Mesodermal cell (in vitro differentiated cells): ENCODE data around the gene CSNK1G1.
"Not testable (repeated sequence)": the region's sequence is repeated elsewhere in the genome, so short reads cannot be mapped to it uniquely, and the experiment has no call there.

ENCODE experiments used
- H3K27ac ChIP-seq: 2 replicates; pipeline ENCODE4 v1.7.0; 2013; ENCODE audit warnings: mild to moderate bottlenecking, low read depth, low read length, moderate library complexity; ENCODE audit not compliant: severe bottlenecking
- H3K36me3 ChIP-seq: 2 replicates; pipeline ENCODE4 v1.7.1; 2013; ENCODE audit warnings: mild to moderate bottlenecking, low read length, moderate library complexity; ENCODE audit not compliant: control insufficient read depth, insufficient read depth
- H3K4me1 ChIP-seq: one replicate; pipeline ENCODE4 v1.7.1; 2013; ENCODE audit warnings: mild to moderate bottlenecking, low read length; ENCODE audit not compliant: insufficient read depth, control insufficient read depth, poor library complexity, severe bottlenecking
- H3K4me3 ChIP-seq: 2 replicates; pipeline ENCODE4 v1.7.0; 2013; ENCODE audit warnings: low read length, control low read depth, mild to moderate bottlenecking; ENCODE audit not compliant: insufficient read depth, poor library complexity, severe bottlenecking; ENCODE audit errors: extremely low read depth
- H3K9me3 ChIP-seq: 2 replicates; pipeline ENCODE4 v1.7.1; 2013; ENCODE audit warnings: mild to moderate bottlenecking, low read length, moderate library complexity; ENCODE audit not compliant: control insufficient read depth
- WGBS, 2 experiments: methylation state at CpG; one replicate each; pipeline ENCODE4 v1.1.5; 2013; ENCODE audit warnings: missing lambda C conversion rate in 2 of 2; ENCODE audit not compliant: insufficient coverage in 2 of 2; 5-methylcytosine and 5-hydroxymethylcytosine counted together

CSNK1G1 gene

GRCh38 chr15:64132217-64132616, 223.8 kb downstream of the CSNK1G1 start:
- H3K9me3 ChIP-seq = no peaks in the 10 kb centered on the region

GRCh38 chr15:64131547-64131946, 224.4 kb downstream of the CSNK1G1 start:
- no peaks in the 10 kb centered on the region for H3K4me1 ChIP-seq
- WGBS, 2 experiments = 97 to 100% methylated on average over 6 of the region's 7 CpGs
- no peak overlapping the region for H3K27ac ChIP-seq
- H3K9me3 ChIP-seq = no peaks in the 10 kb centered on the region
- peaks cover 87% of the 10 kb centered on the region for H3K36me3 ChIP-seq
- H3K4me3 ChIP-seq = no peak overlapping the region

More at GRCh38 chr15:64132217-64132616, 223.8 kb downstream of the CSNK1G1 start:
- WGBS, 2 experiments = 95 to 100% methylated on average over 3 of the region's 4 CpGs
- Histone ChIP-seq H3K27ac (no peak overlapping the region), H3K4me1 (no peaks in the 10 kb centered on the region), H3K4me3 (no peak overlapping the region), H3K36me3 (peaks cover 87% of the 10 kb centered on the region)

GRCh38 chr15:64130159-64130558, 225.8 kb downstream of the CSNK1G1 start:
- Histone ChIP-seq H3K9me3 (no peaks in the 10 kb centered on the region), H3K4me1 (no peaks in the 10 kb centered on the region), H3K27ac (no peak overlapping the region), H3K4me3 (no peak overlapping the region), H3K36me3 (peaks cover 89% of the 10 kb centered on the region)
- 94 to 100% methylated on average over 2 of the region's 3 CpGs for WGBS, 2 experiments

DNA sequence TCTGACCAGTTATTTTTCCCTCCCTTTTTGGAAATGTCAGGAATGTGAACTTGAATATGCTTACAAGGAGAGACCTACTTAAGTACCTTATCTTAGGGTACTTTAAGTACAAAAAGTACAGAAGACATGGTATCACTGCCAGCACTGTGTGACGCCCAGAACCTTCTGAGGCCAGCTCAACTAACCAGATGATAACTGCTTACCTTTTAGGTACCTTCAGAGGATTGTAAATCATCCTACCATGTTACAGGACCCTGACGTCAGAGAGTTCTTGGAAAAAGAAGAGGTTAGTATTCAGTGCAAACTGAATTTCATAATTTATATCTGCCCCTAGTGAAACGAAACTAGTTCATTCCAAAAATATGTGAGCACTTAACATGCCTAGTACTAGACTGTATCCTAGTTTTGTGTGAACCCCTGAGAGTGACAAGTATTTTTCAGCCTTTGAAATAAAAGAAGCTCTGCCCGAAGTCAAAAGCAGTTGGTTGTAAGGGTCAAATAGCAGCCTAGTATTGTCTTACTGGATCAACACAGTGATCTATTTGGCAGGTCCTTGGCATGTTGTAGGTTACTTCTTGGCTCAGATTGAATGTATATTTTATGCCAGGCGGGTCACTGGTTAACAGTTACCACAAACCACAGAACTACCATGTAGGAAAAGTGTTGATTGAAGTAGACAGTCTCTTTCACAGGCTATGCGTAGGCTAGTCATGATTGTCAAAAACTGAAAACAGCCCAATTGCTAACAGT, 228.3 kb downstream of the CSNK1G1 start:
- Histone ChIP-seq H3K4me1 (no peaks in the 10 kb centered on the region), H3K36me3 (peaks cover 88% of the 10 kb centered on the region), H3K4me3 (no peak overlapping the region), H3K27ac (no peak overlapping the region), H3K9me3 (no peaks in the 10 kb centered on the region)
- WGBS, 2 experiments = 92 to 100% methylated on average over 1 to 3 of the region's 6 CpGs

- peaks cover 84% of the 10 kb centered on the region for H3K36me3 ChIP-seq
- no peak overlapping the region for H3K27ac ChIP-seq
- H3K4me1 ChIP-seq = no peaks in the 10 kb centered on the region
- 54 to 83% methylated on average over 1 to 3 of the region's 3 CpGs for WGBS, 2 experiments
- no peak overlapping the region for H3K4me3 ChIP-seq
- no peaks in the 10 kb centered on the region for H3K9me3 ChIP-seq
Measured at GRCh38 chr15:64125978-64126377, 230.0 kb downstream of the CSNK1G1 start.

- no peaks in the 10 kb centered on the region for H3K4me1 ChIP-seq
- H3K36me3 ChIP-seq = peaks cover 88% of the 10 kb centered on the region
- H3K4me3 ChIP-seq = no peak overlapping the region
- WGBS, 2 experiments = 80% methylated on average over 2 of the region's 3 CpGs; no CpG with 5 or more reads in 1 of the 2 experiments
- H3K27ac ChIP-seq = no peak overlapping the region
- H3K9me3 ChIP-seq = no peaks in the 10 kb centered on the region
Measured at GRCh38 chr15:64122936-64123351, 233.0 kb downstream of the CSNK1G1 start.

GRCh38 chr15:64122444-64122843, 233.5 kb downstream of the CSNK1G1 start:
- H3K36me3 ChIP-seq = peaks cover 88% of the 10 kb centered on the region
- peak overlapping the region; percentile 36 for H3K27ac ChIP-seq
- no peaks in the 10 kb centered on the region for H3K9me3 ChIP-seq
- no peaks in the 10 kb centered on the region for H3K4me1 ChIP-seq
- no CpG with 5 or more reads among the region's 1 CpG for WGBS, 2 experiments
- H3K4me3 ChIP-seq = no peak overlapping the region

GRCh38 chr15:64121614-64122013, 234.4 kb downstream of the CSNK1G1 start:
- peaks cover 88% of the 10 kb centered on the region for H3K36me3 ChIP-seq
- no peak overlapping the region for H3K27ac ChIP-seq
- WGBS, 2 experiments = 93% methylated on average over 3 of the region's 4 CpGs; no CpG with 5 or more reads in 1 of the 2 experiments

GRCh38 chr15:64120322-64120721, 235.7 kb downstream of the CSNK1G1 start:
- not testable (repeated sequence) for H3K9me3 ChIP-seq, H3K4me1 ChIP-seq, H3K27ac ChIP-seq, H3K4me3 ChIP-seq
- peaks cover 83% of the 10 kb centered on the region for H3K36me3 ChIP-seq
- WGBS, 2 experiments = 100% methylated on average over 1 to 2 of the region's 2 CpGs

More at GRCh38 chr15:64121614-64122013, 234.4 kb downstream of the CSNK1G1 start:
- H3K4me3 ChIP-seq = no peak overlapping the region
- no peaks in the 10 kb centered on the region for H3K4me1 ChIP-seq
- H3K9me3 ChIP-seq = no peaks in the 10 kb centered on the region

- 96 to 100% methylated on average over 3 to 4 of the region's 5 CpGs for WGBS, 2 experiments
- no peak overlapping the region for H3K27ac ChIP-seq
Measured at GRCh38 chr15:64117759-64118487, 238.1 kb downstream of the CSNK1G1 start.

More at GRCh38 chr15:64117759-64118487, 238.1 kb downstream of the CSNK1G1 start:
- Histone ChIP-seq H3K4me3 (no peak overlapping the region), H3K36me3 (peaks cover 83% of the 10 kb centered on the region), H3K4me1 (no peaks in the 10 kb centered on the region), H3K9me3 (no peaks in the 10 kb centered on the region)
